ENCODE data around the gene WDR7.

Gene WDR7

GRCh38 chr18:57058734-57059133, 407.6 kb downstream of the WDR7 start:
- H3K27ac ChIP-seq, result no peak overlapping the region
- no peak for TF ChIP-seq CTCF (IDR thresholded peaks at IDR 0.05)
- no peak for TF ChIP-seq ZFX (IDR thresholded peaks at IDR 0.05; ENCODE audit: borderline replicate concordance)

- no peak overlapping the region for H3K27ac ChIP-seq
- TF ChIP-seq CTCF (IDR thresholded peaks at IDR 0.05) (no peak), ZFX (IDR thresholded peaks at IDR 0.05; ENCODE audit: borderline replicate concordance) (no peak)
These were observed 408.2 kb downstream of the WDR7 start for GRCh38 chr18:57059366-57059765.

DNA sequence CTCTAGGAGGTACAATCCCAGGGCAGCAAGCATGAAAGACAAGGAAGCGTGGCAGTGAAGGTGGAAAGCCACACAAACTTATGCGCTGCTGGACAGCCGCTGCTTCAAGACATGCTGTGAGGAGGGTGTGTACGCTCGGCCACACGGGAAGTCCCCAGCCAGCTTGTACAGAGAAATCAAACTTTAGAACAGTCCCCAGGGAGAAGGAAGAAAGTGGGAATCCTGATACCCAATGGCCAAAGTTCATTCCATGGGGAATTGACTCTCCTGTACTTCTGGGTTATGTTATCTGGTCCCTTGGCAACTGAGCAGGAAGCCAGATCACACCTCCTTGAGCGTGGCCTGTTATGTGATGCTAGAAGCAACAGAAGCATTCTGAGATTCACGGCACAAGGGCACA, 409.7 kb downstream of the WDR7 start:
- H3K27ac ChIP-seq, result no peak overlapping the region
- no peak for TF ChIP-seq CTCF (IDR thresholded peaks at IDR 0.05)
- no peak for TF ChIP-seq ZFX (IDR thresholded peaks at IDR 0.05; ENCODE audit: borderline replicate concordance)

- no peak for TF ChIP-seq ZFX (IDR thresholded peaks at IDR 0.05; ENCODE audit: borderline replicate concordance)
These were observed 411.0 kb downstream of the WDR7 start for GRCh38 chr18:57062178-57062577.

DNA sequence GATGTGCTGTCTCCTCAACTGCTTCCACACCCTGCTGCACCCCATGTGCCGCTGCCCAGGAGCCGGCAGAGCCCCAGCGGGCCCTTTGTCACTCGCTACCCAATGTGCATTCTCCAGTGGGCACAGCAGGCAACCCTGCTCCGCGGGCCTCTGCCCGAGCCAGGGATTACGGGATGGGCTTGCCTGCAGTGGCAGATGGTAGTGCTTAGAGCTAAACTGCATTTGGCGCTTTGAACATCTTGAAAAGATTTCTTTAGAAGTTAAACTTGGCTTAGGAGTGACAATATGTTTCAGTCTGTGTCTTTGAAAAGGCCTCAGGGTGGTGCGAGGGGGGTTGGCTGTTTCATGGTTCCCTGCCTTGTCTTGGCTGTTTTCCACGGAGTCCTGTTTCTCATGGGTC, 411.7 kb downstream of the WDR7 start:
- no peak for TF ChIP-seq ZFX (IDR thresholded peaks at IDR 0.05; ENCODE audit: borderline replicate concordance)
- TF ChIP-seq CTCF (IDR thresholded peaks at IDR 0.05), result no peak
- H3K27ac ChIP-seq, result no peak overlapping the region

More at GRCh38 chr18:57062178-57062577, 411.0 kb downstream of the WDR7 start:
- no peak overlapping the region for H3K27ac ChIP-seq

DNA sequence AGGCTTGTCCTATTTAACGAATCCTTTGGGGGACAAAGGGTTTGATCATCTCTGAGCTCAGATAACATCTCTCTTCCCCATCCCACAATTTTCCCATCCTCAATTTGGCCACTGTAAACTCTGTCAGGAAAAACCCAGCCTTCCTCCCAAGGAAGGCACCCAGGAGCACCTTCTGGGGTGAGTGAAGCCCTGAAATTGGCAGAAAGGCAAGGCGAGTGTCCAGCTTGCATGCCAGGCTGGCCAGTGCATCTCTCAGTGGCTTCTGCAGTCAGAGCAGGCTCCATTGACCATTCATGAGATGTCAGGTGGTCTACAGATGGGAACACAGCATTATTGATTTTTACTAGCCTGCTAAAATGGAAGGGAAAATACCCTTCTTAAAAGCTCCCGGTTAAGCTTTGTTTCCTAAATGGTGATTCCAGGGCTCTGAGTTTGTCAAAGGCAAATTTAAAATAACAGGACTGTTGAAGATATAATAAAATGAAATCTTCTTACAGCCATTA, 412.5 kb downstream of the WDR7 start:
- TF ChIP-seq CTCF (IDR thresholded peaks at IDR 0.05), result no peak
- TF ChIP-seq ZFX (IDR thresholded peaks at IDR 0.05; ENCODE audit: borderline replicate concordance), result no peak
- H3K27ac ChIP-seq, result no peak overlapping the region

DNA sequence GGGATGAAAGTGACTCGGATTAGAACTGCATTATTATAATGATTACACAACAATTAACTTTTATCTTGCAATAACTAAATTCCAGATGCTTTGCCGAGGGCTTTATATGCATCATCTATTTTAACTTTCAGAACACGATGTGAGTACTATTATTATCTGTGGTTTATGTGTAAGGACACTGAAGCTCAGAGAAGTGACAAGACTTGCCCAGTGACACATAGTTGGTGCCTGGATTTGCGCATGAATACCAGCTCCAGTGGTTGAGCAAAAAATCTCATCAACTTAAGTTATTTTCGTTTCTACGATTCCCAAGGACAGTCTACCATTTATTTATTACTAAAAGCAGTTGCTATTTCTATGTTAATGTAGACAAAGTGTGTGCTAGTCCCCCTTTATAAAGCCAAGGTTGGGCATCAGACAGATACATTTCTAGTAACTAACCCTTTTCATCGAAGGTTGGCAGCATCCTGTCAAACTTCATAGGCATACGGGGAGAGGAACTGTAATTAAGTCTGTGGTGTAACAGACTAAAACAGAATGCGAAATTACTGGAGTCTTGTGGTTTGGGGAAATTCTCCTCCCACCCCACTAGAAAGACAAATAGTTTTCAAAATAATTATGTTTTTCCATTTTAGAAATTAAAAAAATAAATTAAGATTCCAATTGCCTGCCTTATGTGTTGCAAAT, 422.5 kb downstream of the WDR7 start:
- TF ChIP-seq ZFX (IDR thresholded peaks at IDR 0.05; ENCODE audit: borderline replicate concordance), result no peak
- TF ChIP-seq CTCF (IDR thresholded peaks at IDR 0.05), result no peak
- H3K27ac ChIP-seq, result no peak overlapping the region
